Sigmoid colon (tissue), 7 donors: ENCODE results near the gene PRDM16. TPM values are rescaled to one million over a fixed set of nuclear protein-coding genes. Genes with fewer than 3 reads are reported as not detected.
"Not testable (repeated sequence)": the region's sequence is repeated elsewhere in the genome, so short reads cannot be mapped to it uniquely, and the experiment has no call there.

ENCODE experiments used
- DNase-seq: peaks from one replicate; pipeline ENCODE4 v3.0.0-alpha.2; 2019
- H3K27ac ChIP-seq, 4 donors: fragments of 200-600 bp; sonication (generic); one replicate each; pipeline ENCODE4 v1.5.1; 2016 to 2019; ENCODE audit warnings: mild to moderate bottlenecking in 1 of 4
- H3K27me3 ChIP-seq, 3 donors: fragments of 200-600 bp; sonication (generic); one replicate each; pipeline ENCODE4 v1.5.1; 2019; ENCODE audit warnings: mild to moderate bottlenecking in 1 of 3
- H3K36me3 ChIP-seq, 4 donors: fragments of 200-600 bp; sonication (generic); one replicate each; pipeline ENCODE4 v1.5.1; 2016 to 2019
- H3K4me1 ChIP-seq, 4 donors: fragments of 200-600 bp; sonication (generic); one replicate each; pipeline ENCODE4 v1.5.1; 2017 to 2019
- H3K4me3 ChIP-seq, 4 donors: fragments of 200-600 bp; sonication (generic); one replicate each; pipeline ENCODE4 v1.5.1; 2017 to 2019; ENCODE audit warnings: mild to moderate bottlenecking in 2 of 4, moderate library complexity in 1 of 4
- H3K9me3 ChIP-seq, 4 donors: fragments of 200-600 bp in 3 of 4; sonication (generic) in 3 of 4; one replicate each; pipeline versions ENCODE4 v1.5.1 to v1.6.1; 2013 to 2019
- EP300 ChIP-seq, 4 donors: sonication (generic); formaldehyde crosslinking; IDR thresholded peaks; one replicate each; pipeline ENCODE4 v1.6.1; 2017; ENCODE audit warnings: antibody characterized with exemption in 4 of 4
- POLR2A ChIP-seq, 2 donors: fragments of 450-650 bp; IDR thresholded peaks; one replicate each; pipeline ENCODE4 v1.6.1; 2016; ENCODE audit warnings: antibody characterized with exemption in 2 of 2, mild to moderate bottlenecking in 2 of 2, moderate library complexity in 2 of 2
- POLR2AphosphoS5 ChIP-seq, 4 donors: sonication (generic); formaldehyde crosslinking; IDR thresholded peaks; one replicate each; pipeline ENCODE4 v1.6.1; 2017; ENCODE audit warnings: antibody characterized with exemption in 4 of 4
- WGBS, 2 donors: extraction: QIAGEN DNeasy Blood & Tissue Kit; methylation state at CpG; one replicate each; pipeline ENCODE4 v1.1.7; 2013; 5-methylcytosine and 5-hydroxymethylcytosine counted together
- intact Hi-C: fragments of 100-400 bp; cut with DNase I; formaldehyde crosslinking; loops from one replicate; pipeline ENCODE4 v1.15.1; 2023
- polyA plus RNA-seq, 3 donors: library from polyadenylated mRNA; stranded (reverse); fragments of 200-250 nt; gene quantifications; one replicate each; pipeline ENCODE4 v1.2.3, GENCODE V29; 2013
- total RNA-seq, 4 donors: library from RNA; depleted of rRNA; stranded (reverse); fragments of >200 nt; gene quantifications; one replicate each; pipeline ENCODE4 v1.1.0, GENCODE V29; 2016
- TF ChIP-seq, protein P1 (sequence below), 4 experiments: fragments of 450-650 bp in 3 of 4; fragments of 200-600 bp in 1 of 4; IDR thresholded peaks; one replicate each; pipeline ENCODE4 v1.5.1; 2016 to 2019; ENCODE audit warnings: antibody characterized with exemption in 4 of 4, mild to moderate bottlenecking in 3 of 4, moderate library complexity in 2 of 4
- donor health status: healthy with polysubstance abuse.
- donor health status: Bipolar disorder and iron deficiency.
- donor health status: healthy.

Gene PRDM16
- total and polyA plus RNA-seq, 7 donors, result under 0.01 to 1.7 (median 0.49) TPM

DNA sequence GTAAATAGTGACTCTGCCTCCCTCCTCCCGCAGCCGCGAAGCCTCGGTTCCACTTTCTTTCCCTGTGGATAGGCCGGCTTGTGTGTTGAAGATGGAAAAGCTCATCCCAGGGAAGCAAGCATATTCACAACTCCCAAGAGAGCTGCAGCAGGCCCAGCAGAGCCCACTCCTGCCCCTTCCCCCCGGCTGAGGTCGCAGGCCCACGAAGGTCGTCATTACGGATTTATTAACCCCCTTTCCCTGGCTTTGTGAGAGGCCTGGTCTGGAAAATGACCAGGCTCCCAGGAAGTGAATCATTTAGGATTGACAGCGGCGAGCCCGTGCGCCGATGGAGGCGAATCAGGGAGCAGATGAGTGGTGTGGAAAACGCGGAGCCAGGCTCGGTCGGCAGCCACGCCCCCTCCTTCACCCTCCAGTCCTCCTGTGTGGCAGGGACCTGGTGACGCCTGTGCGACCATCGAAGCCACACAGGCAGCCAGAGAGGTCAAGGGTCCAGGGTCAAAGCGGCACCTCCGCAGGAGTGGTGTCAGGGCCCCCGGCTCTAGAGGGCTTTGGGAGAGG, 93.4 kb downstream of the PRDM16 start:
- intact Hi-C loops, result no loop called here
- 86 to 89% methylated on average over 27 of the region's 27 CpGs for WGBS, 2 donors
- H3K4me1 ChIP-seq, result no peaks in the 10 kb centered on the region
- no peaks in the 10 kb centered on the region for H3K36me3 ChIP-seq
- no peak for DNase-seq
- H3K4me3 ChIP-seq, result no peak overlapping the region
- H3K27ac ChIP-seq, result no peak overlapping the region
- peaks cover 7 to 10% (median 10%) of the 10 kb centered on the region in 3 donors for H3K27me3 ChIP-seq
- TF ChIP-seq POLR2AphosphoS5 (IDR thresholded peaks at IDR 0.05), result no peak
- TF ChIP-seq POLR2A (IDR thresholded peaks at IDR 0.05), result no peak
- TF ChIP-seq, protein P1, sequence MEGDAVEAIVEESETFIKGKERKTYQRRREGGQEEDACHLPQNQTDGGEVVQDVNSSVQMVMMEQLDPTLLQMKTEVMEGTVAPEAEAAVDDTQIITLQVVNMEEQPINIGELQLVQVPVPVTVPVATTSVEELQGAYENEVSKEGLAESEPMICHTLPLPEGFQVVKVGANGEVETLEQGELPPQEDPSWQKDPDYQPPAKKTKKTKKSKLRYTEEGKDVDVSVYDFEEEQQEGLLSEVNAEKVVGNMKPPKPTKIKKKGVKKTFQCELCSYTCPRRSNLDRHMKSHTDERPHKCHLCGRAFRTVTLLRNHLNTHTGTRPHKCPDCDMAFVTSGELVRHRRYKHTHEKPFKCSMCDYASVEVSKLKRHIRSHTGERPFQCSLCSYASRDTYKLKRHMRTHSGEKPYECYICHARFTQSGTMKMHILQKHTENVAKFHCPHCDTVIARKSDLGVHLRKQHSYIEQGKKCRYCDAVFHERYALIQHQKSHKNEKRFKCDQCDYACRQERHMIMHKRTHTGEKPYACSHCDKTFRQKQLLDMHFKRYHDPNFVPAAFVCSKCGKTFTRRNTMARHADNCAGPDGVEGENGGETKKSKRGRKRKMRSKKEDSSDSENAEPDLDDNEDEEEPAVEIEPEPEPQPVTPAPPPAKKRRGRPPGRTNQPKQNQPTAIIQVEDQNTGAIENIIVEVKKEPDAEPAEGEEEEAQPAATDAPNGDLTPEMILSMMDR (IDR thresholded peaks at IDR 0.05), result no peak
- no peak for TF ChIP-seq EP300 (IDR thresholded peaks at IDR 0.05)
- H3K9me3 ChIP-seq, result no peaks in the 10 kb centered on the region

DNA sequence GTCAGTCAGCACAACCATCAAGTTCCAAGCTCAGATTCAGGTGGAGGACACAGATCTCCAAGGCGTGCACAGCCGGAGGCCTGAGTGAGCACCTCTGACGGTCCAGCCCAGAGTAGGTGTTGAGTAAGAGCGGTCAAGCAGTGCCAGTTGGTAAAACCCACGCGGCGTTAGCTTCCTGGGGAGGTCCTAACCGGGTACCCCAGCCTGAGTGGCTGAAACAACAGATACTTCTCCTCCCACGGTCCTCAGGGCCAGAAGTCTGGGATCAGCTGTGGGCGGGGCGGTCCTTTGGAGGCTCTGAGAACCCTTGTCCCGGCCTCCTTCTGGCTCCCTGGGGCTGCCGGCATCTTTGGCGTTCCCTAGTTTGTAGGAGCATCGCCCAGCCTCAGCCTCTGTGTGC, 94.4 kb downstream of the PRDM16 start:
- no peak for DNase-seq
- WGBS, 2 donors, result 78 to 90% methylated on average over 15 of the region's 15 CpGs
- H3K36me3 ChIP-seq, result no peaks in the 10 kb centered on the region
- H3K9me3 ChIP-seq, result no peaks in the 10 kb centered on the region
- H3K27ac ChIP-seq, result no peak overlapping the region
- H3K27me3 ChIP-seq, result peaks cover 7 to 10% (median 10%) of the 10 kb centered on the region in 3 donors
- intact Hi-C loops, result no loop called here
- H3K4me3 ChIP-seq, result no peak overlapping the region
- TF ChIP-seq, protein P1 (IDR thresholded peaks at IDR 0.05), result no peak
- TF ChIP-seq POLR2A (IDR thresholded peaks at IDR 0.05) (no peak), POLR2AphosphoS5 (IDR thresholded peaks at IDR 0.05) (no peak), EP300 (IDR thresholded peaks at IDR 0.05) (no peak)
- H3K4me1 ChIP-seq, result no peaks in the 10 kb centered on the region

DNA sequence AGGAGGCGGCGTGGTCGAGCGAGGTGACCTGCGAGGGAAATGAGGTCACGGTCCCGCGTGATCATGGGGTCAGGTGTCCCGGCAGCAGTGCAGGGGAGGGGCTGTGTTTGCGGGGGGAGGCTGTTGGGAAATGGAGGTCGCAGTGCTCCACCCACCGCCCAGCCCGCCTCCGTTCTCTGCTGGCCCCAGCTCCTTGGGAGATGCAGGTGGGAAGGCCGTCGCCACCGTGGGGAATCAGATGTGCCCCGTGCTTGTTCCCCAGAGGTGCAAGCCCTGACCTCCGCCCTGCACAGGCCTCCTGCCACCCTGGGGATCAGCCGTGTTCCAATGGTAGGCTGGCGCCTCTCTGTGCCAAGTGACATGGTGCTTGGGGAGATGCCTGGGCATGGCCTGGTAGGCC, 95.7 kb downstream of the PRDM16 start:
- WGBS, 2 donors, result 91% methylated on average over 21 of the region's 21 CpGs
- Histone ChIP-seq H3K4me3 (no peak overlapping the region), H3K4me1 (peaks cover 0 to 2% (median under 1%) of the 10 kb centered on the region in 4 donors), H3K36me3 (no peaks in the 10 kb centered on the region), H3K27ac (no peak overlapping the region), H3K9me3 (no peaks in the 10 kb centered on the region), H3K27me3 (peaks cover 7 to 10% (median 10%) of the 10 kb centered on the region in 3 donors)
- no peak for TF ChIP-seq POLR2A (IDR thresholded peaks at IDR 0.05)
- no peak for TF ChIP-seq POLR2AphosphoS5 (IDR thresholded peaks at IDR 0.05)
- TF ChIP-seq, protein P1 (IDR thresholded peaks at IDR 0.05), result no peak
- no peak for TF ChIP-seq EP300 (IDR thresholded peaks at IDR 0.05)
- intact Hi-C loops, result no loop called here
- DNase-seq, result no peak

DNA sequence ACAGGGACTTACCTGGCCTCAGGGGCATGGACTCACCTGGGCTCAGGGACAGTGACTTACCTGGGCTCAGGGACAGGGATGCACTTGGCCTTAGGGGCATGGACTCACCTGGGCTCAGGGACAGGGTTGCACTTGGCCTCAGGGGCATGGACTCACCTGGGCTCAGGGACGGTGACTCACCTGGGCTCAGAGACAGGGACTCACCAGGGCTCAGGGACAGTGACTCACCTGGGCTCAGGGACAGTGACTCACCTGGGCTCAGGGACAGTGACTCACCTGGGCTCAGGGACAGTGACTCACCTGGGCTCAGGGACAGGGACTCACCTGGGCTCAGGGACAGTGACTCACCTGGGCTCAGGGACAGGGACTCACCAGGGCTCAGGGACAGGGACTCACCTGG, 96.2 kb downstream of the PRDM16 start:
- H3K36me3 ChIP-seq, H3K4me3 ChIP-seq, DNase-seq, H3K4me1 ChIP-seq, H3K27ac ChIP-seq, H3K9me3 ChIP-seq, intact Hi-C loops: not testable (repeated sequence)
- H3K27me3 ChIP-seq, result peaks cover 7 to 10% (median 10%) of the 10 kb centered on the region in 3 donors
- 70 to 84% methylated on average over 1 of the region's 1 CpG for WGBS, 2 donors

DNA sequence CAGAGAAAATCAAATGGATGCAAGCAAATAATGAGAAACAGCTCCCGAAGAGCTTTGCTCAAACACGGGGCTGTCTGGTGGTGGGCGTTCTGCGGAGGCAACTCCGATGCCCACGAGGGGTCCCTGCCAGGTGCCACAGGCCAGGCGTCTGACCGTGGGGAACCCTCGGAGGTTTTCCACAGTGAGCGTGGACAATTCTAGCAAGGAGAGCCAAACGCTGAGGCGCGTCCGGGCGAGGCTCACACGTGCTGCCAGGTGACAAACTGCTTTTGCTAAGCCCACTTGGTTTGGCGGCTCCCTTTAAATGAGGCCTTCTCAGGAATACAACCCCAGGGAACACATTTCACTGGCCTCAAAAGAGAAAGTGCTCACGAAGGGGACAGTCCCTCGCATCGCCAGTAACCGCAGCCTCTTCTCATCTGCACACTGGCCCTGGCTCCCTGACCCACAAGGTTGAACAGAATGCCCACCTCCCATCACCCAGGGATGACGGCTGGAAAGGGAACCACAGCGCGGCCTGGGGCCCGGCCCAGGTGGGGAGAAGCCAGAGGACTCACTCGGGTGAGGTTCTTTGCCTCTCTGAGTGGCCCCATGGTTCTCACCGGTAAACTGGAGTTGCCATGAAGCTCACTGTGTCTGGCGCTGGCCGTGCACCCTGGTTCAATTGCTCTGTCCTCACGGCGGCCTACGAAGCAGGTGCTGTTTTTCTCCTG, 97.4 kb downstream of the PRDM16 start:
- no peaks in the 10 kb centered on the region for H3K9me3 ChIP-seq
- 84 to 92% methylated on average over 32 of the region's 32 CpGs for WGBS, 2 donors
- no peak overlapping the region for H3K4me3 ChIP-seq
- DNase-seq, result no peak
- no peak overlapping the region for H3K27ac ChIP-seq
- intact Hi-C loops, result no loop called here
- no peak for TF ChIP-seq EP300 (IDR thresholded peaks at IDR 0.05)
- TF ChIP-seq POLR2AphosphoS5 (IDR thresholded peaks at IDR 0.05), result no peak
- TF ChIP-seq, protein P1 (IDR thresholded peaks at IDR 0.05), result no peak
- TF ChIP-seq POLR2A (IDR thresholded peaks at IDR 0.05), result no peak
- H3K36me3 ChIP-seq, result no peaks in the 10 kb centered on the region
- H3K27me3 ChIP-seq, result peaks cover 0 to 10% (median 5%) of the 10 kb centered on the region in 3 donors
- peaks cover 0 to 19% (median 16%) of the 10 kb centered on the region in 4 donors for H3K4me1 ChIP-seq
